Brain pericyte (primary cell): ENCODE data around the gene CA9.

Source experiments
- DNase-seq: peaks from one replicate; pipeline ENCODE4 v3.0.0-alpha.2; 2012; ENCODE audit warnings: low read depth, low spot score

CA9 gene

DNA sequence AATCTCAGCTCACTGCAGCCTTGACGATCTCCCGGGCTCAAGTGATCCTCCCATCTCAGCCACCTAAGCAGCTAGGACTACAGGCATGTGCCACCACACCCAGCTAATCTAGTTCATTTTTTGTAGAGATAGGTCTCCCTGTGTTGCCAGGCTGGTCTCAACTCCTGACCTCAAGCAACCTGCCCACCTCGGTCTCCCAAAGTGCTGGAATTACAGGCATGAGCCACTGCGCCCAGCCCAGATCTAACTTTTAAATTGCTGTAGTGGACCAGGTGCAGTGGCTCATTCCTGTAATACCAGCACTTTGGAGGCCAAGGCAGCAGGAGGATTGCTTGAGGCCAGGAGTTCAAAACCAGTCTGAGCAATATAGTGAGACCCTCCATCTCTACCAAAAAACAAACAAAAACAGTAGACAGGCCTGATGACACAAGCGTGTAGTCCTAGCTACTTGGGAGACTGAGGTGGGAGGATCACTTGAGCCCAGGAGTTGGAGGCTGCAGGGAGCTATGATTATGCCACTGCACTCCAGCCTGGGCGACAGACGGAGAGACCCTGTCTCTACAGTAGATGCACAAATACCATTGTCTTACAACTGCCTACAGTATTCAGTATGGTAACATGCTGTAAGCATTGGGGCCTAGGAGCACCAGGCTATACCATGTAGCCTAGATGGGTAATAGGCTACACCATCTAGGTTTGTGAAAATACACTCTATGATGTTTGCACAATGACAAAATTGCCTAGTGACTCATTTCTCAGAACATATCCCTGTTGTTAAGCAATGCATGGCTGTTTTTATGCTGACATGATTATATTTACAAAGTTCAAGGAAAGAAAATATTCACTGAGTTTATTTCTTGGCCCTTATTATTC, 21.5 kb upstream of the CA9 start:
- peak; percentile 31 for DNase-seq

DNA sequence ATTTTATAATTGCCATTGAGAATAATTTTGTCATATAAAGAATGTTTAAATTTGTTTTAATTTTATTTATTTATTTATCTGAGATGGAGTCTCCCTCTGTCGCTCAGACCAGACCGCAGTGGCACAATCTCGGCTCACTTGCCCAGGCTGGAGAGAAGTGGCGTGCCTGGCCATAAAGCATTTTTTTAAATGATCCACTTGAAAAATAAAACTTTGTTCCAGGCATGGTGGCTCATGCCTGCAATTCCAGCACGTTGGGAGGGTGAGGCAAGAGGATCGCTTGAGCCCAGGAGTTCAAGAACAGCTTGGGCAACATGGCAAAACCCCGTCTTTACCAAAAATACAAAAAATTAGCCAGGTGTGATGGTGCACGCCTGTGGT, 20.9 kb upstream of the CA9 start:
- no peak for DNase-seq

DNA sequence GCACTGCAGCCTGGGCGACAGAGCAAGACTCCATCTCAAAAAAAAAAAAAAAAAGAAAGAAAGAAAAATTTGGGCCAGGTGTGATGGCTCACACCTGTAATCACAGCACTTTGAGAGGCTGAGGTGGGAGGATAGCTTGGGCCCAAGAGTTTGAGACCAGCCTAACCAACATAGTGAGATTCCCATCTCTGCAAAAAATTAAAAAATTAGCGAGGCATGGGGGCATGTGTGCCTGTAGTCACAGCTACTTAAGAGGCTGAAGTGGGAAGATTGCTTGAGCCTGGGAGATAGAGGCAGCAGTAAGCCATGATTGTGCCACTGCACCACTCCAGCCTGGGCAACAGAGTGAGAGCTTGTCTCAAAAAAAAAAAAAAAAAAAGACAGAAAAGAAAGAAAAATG, 20.1 kb upstream of the CA9 start:
- no peak for DNase-seq

- DNase-seq, result no peak
Measured at GRCh38 chr9:35656348-35656747, 17.4 kb upstream of the CA9 start.

GRCh38 chr9:35656831-35657545, 16.7 kb upstream of the CA9 start:
- peak; percentile 44 for DNase-seq

DNA sequence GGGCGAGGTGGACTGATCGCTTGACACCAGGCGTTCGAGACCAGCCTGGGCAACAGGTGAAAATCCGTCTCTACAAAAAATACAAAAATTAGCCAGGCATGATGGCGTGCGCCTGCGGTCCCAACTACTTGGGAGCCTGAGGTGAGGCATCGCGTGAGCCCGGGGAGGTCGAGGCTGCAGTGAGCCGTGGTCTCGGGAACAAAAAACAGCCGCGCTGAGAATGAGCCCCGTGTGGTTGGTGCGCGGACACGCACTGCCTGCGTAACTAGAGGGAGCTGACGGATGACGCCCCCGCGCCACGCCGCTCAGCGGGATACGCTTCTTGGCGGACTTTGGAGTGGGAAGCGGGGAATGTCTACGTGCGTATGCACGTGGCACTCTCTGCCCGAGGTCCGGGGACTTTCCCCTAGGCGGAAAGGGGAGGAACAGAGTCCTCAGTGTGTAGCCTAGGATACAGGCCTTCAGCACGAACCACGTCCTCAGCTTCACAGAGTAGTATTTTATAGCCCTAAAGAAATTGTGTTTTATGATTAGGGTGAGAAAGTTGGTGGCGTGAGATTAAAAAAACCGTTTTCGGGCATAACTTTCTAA, 16.1 kb upstream of the CA9 start, which contains the start of gene RMRP:
TSS of gene RMRP (minus strand) at position 474 of the 591 bp plus-strand sequence.
- DNase-seq, result peak; percentile 99

GRCh38 chr9:35658137-35658967, 15.4 kb upstream of the CA9 start, which contains the start of gene CCDC107:
Gene CCDC107, plus strand, starts transcription at chr9:35658292. Its CDS starts 88 bp downstream, at chr9:35658380.
- peak; percentile 53 for DNase-seq

- DNase-seq, result no peak
Measured at GRCh38 chr9:35658968-35659220, 14.8 kb upstream of the CA9 start.

DNA sequence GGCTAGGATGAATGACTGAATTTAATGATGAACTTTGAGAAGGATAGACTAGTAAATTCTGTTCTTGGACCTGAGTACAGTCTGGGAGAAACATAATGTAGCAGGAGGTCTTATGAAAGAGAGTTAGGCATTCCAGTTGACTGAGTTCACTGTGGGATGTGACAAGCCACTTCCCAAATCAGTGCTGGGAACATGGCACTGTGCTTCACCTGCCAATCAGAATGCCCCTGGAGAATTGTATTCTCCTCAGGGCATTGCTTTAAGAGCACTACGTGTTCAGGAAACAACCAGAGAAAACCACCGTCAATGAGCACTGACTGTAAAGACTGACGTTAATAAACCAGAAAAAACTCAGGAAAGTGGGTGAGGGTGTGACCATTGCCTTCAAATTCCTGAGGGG, 14.4 kb upstream of the CA9 start:
- no peak for DNase-seq

DNA sequence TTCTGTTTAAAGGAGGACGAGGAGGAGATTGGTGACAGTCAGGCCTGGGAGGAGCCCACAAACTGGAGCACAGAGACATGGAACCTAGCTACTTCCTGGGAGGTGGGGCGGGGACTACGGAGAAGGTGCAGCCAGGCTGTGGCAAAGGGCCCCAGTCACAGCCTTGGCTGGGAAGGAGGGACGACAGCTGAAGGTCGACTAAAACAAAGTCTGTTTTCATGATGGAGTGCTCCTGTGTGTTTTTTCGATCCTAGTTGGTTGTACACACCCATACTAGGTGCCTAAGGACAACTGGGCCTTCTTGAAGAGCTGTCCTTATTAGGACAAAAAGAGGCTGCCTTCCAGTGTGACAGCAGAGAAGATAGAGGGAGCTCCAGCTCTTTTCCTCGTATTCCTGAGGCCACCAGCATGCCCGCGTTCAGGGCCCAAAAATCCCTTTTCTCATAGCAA, 12.7 kb upstream of the CA9 start:
- DNase-seq, result no peak

GRCh38 chr9:35661756-35662350, 11.9 kb upstream of the CA9 start:
- no peak for DNase-seq

DNA sequence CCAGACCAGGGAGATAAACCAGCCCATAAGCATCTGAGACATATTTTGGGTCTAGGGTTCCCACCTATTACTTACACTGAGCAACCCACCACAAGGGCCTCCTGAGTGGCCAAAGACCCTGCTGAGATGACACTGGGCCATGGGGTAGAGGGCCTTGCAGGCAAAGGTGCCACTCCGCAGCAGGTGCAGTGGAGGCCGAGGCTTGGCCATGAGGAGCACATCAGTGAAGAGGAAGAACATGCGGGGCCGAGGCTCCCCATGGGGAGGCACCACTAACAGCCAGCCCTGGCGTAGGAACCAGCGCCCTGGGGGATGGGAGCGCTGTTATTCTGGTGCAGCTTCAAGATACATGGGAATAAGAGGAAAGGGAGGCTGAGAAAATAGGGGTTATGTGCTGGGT, 11.3 kb upstream of the CA9 start:
- no peak for DNase-seq

- peak; percentile 36 for DNase-seq
Measured at GRCh38 chr9:35664531-35665470, 8.9 kb upstream of the CA9 start, which contains the start of gene ARHGEF39. Gene ARHGEF39, minus strand, starts transcription at chr9:35665195. Its CDS starts 26 bp downstream, at chr9:35665169.

- DNase-seq, result no peak
Measured at GRCh38 chr9:35665471-35665818, 8.3 kb upstream of the CA9 start.

DNA sequence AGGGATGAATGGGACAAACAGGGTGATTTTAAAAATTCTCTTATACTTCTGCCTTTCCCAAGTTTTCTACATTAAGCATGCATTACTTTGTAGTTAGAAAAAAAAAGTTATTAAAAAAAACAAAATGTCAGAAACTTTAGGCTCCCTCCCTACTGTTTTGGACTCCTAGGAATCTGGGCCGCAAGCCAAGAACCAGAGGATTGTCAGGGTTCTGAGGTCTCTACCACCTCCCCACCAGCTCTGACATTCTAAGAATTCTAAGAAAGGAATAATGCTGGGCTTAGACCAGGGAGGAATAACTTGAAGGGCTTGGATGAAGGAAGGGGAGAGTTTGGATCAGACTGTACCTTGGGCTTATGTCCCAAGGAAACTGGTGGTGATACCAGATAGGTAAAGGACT, 7.7 kb upstream of the CA9 start:
- DNase-seq, result no peak

GRCh38 chr9:35666549-35666948, 7.2 kb upstream of the CA9 start:
- no peak for DNase-seq

GRCh38 chr9:35667939-35668338, 5.8 kb upstream of the CA9 start:
- no peak for DNase-seq

DNA sequence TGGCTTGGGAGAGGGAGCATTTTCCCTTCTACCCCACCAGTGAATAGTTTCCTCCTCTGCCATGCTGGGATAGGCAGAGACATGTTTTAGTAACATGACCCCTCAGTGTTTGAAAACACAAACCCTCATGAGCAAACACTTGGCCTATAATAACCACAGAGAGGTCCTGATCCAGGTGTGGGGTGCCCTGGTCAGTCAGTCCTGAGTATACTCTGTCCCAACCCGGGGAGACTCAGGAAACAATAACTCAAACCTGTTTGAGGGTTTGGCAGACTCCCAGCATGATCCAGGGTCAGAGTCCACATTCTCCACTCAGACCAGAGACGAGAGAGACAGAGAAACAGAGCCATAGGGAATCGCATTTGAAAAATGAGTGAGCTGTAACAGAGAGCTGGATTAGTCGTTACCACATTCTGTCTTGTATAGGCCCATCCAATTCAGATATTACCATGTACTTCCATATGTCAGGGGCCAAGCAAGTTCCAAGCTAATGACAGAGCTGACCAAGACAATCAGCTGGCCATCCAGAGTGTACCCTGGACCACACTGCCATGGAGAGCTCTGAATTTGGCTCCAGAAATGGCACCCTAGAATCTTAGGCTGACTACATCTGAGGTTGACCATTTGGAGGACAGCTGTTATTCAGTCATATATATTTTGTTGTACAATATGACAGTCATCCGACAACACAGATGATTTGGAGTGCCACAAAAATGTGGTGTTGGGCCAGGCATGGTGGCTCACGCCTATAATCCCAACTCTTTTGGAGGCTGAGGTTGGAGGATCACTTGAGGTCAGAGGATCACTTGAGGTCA, 4.2 kb upstream of the CA9 start:
- no peak for DNase-seq

- no peak for DNase-seq
Measured at GRCh38 chr9:35674025-35674361, 265 bp downstream of the CA9 start.

- DNase-seq, result no peak
Measured at GRCh38 chr9:35675204-35675603, 1.5 kb downstream of the CA9 start.
